HG03196 (cell line): Measurements from ENCODE around the gene GTF2H2C_2.
"Not testable (repeated sequence)": the region's sequence is repeated elsewhere in the genome, so short reads cannot be mapped to it uniquely, and the experiment has no call there.

ENCODE experiments used
- ATAC-seq: cut with Tn5 transposase; IDR thresholded peaks from one replicate; pipeline ENCODE4 v1.9.1; 2021; ENCODE audit not compliant: unreplicated experiment

The GTF2H2C_2 gene

DNA sequence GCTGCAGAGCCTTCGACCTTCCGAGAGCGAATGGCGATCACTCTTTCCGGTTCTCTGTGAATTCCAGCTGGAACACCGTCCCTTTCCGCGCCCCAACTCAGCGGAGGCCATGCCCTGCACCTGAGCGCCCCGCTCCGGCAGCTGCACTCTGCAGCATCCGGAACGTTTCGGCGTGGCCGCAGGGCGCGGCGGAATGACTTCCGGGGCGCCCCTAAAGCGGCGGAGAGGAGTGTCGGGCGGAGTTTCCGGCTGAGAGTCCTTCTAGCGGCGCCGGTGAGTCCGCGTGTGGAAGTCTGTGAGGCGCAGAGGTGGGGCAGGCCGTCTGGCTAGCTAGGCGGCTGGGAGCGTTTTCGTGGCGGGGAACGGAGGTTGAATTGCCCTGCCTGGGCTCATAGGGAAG is at the start of gene GTF2H2C_2:
Gene GTF2H2C_2 (plus strand): TSS at position 252 of the 400 bp plus-strand sequence.
- ATAC-seq = peak; percentile 97

- peak; percentile 78 for ATAC-seq
These were observed 14.0 kb upstream of the GTF2H2C_2 start for GRCh38 chr5:70400984-70401686.

DNA sequence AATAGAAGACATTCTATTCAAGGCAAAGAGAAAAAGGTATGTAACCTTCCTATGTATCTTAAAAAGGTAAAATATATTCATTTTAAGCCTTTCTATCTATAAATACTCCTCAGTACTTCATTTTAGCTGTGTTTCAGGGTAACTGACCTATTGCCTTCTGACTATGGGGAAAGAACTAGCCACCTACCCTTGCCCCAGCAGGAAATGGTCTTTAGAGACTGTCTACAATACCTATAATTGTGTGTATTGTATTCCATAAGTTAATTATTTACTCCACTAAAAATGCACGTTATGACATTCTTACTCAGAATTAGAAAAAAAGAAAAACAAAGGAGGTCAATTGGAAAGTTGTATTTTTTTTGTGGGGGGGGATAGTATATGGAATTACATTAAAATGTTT is 6.2 kb downstream of the GTF2H2C_2 start:
- ATAC-seq = not testable (repeated sequence)

DNA sequence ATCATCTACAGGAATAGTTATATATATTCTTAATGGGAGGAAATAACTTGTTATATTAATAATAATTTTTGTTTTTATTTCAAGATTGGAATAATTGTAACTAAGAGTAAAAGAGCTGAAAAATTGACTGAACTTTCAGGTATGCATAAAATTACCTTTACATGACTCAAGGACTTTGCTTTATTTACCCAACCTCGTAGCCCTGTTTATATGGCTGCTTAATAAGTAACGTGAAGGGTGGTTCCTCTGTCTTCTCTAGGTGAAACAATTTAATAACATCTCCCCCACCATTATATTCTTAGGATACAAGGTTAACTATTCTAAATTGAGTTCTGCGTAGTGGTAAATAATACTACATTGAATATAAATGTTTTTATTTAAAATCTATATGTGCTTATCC is 8.0 kb downstream of the GTF2H2C_2 start:
- ATAC-seq = not testable (repeated sequence)

DNA sequence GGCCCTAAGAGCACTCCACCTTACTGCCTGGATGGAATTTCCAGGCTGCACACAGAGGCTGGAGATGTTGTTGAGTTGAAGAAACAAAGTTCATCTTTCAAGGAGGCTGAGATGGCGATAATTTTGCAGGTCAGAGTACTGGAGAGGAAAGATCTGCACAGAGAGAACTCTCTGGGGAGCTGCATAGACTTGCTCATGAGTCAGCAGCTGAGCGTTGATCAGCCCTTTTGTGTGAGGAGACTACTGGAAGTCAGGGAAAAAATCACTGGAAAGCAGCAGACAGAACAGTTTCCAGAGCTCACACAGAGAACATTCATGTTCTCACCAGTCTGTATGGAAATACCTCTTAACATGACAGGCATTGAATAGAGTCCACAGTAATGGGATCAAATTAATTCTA is 23.4 kb downstream of the GTF2H2C_2 start:
- not testable (repeated sequence) for ATAC-seq

DNA sequence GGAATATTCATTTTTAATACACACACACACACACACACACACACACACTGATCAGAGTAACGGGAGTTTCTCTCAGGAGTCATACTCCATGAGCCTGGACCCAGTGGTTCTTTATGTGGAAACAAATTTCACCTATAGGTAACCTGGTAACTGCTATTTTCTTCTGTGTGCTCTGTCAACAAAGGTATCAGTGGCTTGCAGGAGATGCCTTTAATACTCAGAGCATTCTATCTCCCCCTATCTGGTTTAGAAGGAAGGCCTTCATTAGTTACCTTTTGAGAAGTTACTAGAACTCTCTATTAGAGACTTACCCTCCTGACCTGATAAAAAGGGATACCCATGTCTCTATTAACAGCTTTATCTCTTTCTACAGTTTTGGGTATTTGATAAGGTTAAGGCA is 34.4 kb downstream of the GTF2H2C_2 start:
- not testable (repeated sequence) for ATAC-seq

- not testable (repeated sequence) for ATAC-seq
These were observed 36.2 kb downstream of the GTF2H2C_2 start for GRCh38 chr5:70451249-70451984.

DNA sequence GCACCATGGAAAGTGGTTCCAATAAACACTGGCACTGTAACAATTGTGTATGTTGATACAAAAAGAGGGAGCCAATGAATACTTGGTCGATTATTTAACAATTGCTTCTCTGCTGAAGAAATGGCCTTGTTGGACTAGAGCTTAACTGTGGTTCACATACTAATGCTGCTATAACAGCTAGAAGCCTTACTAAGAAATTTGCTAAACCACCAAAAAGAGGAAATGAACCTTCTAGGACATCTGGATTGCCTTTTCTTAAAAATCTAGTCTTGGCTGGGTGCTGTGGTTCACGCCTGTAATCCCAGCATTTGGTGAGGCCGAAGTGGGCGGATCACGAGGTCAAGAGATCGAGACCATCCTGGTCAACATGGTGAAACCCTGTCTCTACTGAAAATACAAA is 41.9 kb downstream of the GTF2H2C_2 start:
- not testable (repeated sequence) for ATAC-seq

DNA sequence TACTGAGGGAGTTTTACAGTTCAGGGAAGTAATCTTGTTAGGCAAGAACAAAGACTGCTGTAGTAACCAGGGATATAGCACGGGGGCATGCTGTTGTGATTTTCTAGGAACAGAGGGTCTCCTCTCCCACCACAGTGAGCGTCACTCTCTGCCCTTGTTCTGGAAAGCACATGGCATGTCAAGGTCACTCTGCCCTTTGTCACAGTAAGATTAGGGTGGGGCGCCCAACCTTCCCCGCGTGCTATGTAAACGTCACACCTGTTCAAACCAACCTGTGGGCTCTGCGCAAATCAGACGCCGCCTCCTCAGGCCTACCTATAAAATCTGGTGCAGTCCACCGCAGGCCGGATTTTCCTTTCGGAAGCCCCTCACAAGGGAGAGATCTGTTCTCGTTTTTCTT is 44.0 kb downstream of the GTF2H2C_2 start:
- ATAC-seq = not testable (repeated sequence)

- not testable (repeated sequence) for ATAC-seq
These were observed 46.8 kb downstream of the GTF2H2C_2 start for GRCh38 chr5:70461984-70462383.

DNA sequence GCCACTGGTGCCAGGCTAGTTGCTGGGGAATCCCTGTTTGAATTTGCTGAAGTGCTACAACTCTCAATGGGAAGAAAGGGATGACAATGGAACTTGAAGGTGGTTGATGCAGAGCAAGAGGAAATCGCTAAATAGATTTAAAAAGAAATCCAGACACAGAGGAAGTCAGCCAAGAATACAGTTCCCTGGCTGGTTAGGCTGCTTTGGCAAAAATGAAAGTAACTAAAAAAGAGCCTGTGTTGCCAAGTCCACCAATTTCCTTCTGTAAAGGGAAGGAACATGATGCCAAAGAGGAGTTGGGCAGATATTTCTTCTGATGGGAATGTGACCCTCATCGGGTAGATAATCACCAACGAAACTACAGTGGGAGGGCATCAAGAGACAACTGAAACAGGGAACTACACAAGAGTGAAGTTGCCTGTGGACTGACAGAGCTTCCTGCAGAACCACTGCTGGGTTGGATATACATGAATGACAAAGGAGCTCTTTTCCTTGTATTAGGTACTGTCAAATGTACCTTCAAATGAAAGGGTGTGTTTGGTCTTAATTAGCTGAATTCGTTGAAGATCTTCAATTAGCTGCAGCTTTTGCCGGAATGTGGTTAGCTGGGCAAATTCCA is 49.0 kb downstream of the GTF2H2C_2 start:
- ATAC-seq = not testable (repeated sequence)

- ATAC-seq = not testable (repeated sequence)
These were observed 54.9 kb downstream of the GTF2H2C_2 start for GRCh38 chr5:70469926-70470509.
